OCI-LY1 (cell line): ENCODE results near the gene LUZP1.

Experiments used
- EZH2 ChIP-seq: fragments of 200-600 bp; sonication (generic), shearing (Covaris generic); IDR thresholded peaks from 2 replicates; pipeline ENCODE4 v1.8.0; 2017; ENCODE audit warnings: borderline replicate concordance, mixed run types, mild to moderate bottlenecking, antibody characterized with exemption, low read length, moderate library complexity, mixed read lengths
- TF ChIP-seq, protein P1 (sequence below): fragments of 200-600 bp; sonication (generic), shearing (Covaris generic); IDR thresholded peaks from 2 replicates; pipeline ENCODE4 v1.5.1; 2017; ENCODE audit warnings: mild to moderate bottlenecking, antibody characterized with exemption, low read length, moderate library complexity, mixed read lengths

DNA sequence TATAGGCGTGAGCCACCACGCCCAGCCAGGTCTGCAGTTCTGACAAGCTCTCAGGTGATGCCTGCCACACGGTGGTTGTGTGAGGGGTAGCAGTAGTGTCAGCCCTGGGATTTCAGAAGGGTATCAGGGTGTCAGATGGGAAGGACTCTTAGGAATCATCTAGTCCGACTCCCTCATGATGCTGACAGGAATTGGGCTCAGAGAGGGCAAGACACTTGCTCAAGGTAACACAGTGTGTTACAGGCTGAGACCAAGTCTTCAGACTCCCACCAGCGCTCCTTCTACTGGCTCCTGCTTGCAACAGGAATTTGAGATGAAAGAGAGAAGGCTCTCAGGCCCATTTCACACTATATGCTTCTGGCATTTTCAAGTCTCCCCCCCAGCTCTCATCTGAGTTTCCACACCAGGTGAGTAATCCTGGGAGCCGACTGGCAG, 41.7 kb upstream of the LUZP1 start:
- TF ChIP-seq, protein P1, sequence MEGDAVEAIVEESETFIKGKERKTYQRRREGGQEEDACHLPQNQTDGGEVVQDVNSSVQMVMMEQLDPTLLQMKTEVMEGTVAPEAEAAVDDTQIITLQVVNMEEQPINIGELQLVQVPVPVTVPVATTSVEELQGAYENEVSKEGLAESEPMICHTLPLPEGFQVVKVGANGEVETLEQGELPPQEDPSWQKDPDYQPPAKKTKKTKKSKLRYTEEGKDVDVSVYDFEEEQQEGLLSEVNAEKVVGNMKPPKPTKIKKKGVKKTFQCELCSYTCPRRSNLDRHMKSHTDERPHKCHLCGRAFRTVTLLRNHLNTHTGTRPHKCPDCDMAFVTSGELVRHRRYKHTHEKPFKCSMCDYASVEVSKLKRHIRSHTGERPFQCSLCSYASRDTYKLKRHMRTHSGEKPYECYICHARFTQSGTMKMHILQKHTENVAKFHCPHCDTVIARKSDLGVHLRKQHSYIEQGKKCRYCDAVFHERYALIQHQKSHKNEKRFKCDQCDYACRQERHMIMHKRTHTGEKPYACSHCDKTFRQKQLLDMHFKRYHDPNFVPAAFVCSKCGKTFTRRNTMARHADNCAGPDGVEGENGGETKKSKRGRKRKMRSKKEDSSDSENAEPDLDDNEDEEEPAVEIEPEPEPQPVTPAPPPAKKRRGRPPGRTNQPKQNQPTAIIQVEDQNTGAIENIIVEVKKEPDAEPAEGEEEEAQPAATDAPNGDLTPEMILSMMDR = 0 out of 2 replicates have a peak, but pooled peaks have one; percentile 9
- TF ChIP-seq EZH2 = no peak
